ENCODE data around the gene CDH12. TPM values are rescaled to one million over a fixed set of nuclear protein-coding genes. Genes with fewer than 3 reads are reported as not detected.

CDH12 gene
- total RNA-seq, 4 donors from 2014 or later: 0.38 to 2.8 (median 0.94) TPM

GRCh38 chr5:22432905-22433304, 420.2 kb downstream of the CDH12 start:
- no peak for DNase-seq (ENCODE audit: low spot score in 2 of 2)
- Histone ChIP-seq H3K4me1 (no peaks in the 10 kb centered on the region), H3K9me3 (no peaks in the 10 kb centered on the region), H3K27ac (no peak overlapping the region), H3K36me3 (no peaks in the 10 kb centered on the region), H3K27me3 (no peaks in the 10 kb centered on the region), H3K4me3 (no peak overlapping the region)
- TF ChIP-seq EP300 (IDR thresholded peaks at IDR 0.05): no peak
- no peak for TF ChIP-seq POLR2AphosphoS5 (IDR thresholded peaks at IDR 0.05)
- TF ChIP-seq CTCF (IDR thresholded peaks at IDR 0.05): no peak
- TF ChIP-seq POLR2A (IDR thresholded peaks at IDR 0.05): no peak
- WGBS: 81% methylated on average over 2 of the region's 2 CpGs

- DNase-seq (ENCODE audit: low spot score in 2 of 2): no peak
- WGBS: 62% methylated on average over 3 of the region's 3 CpGs
- Histone ChIP-seq H3K4me3 (no peak overlapping the region), H3K9me3 (no peaks in the 10 kb centered on the region), H3K4me1 (no peaks in the 10 kb centered on the region), H3K27me3 (no peaks in the 10 kb centered on the region), H3K36me3 (no peaks in the 10 kb centered on the region), H3K27ac (no peak overlapping the region)
- TF ChIP-seq EP300 (IDR thresholded peaks at IDR 0.05): no peak
- TF ChIP-seq POLR2AphosphoS5 (IDR thresholded peaks at IDR 0.05): no peak
- no peak for TF ChIP-seq CTCF (IDR thresholded peaks at IDR 0.05)
- no peak for TF ChIP-seq POLR2A (IDR thresholded peaks at IDR 0.05)
Observed at GRCh38 chr5:22431840-22432239, 421.3 kb downstream of the CDH12 start.

GRCh38 chr5:22431406-22431805, 421.7 kb downstream of the CDH12 start:
- no peaks in the 10 kb centered on the region for H3K9me3 ChIP-seq
- DNase-seq (ENCODE audit: low spot score in 2 of 2): no peak
- no peaks in the 10 kb centered on the region for H3K27me3 ChIP-seq
- H3K4me3 ChIP-seq: no peak overlapping the region
- no peaks in the 10 kb centered on the region for H3K36me3 ChIP-seq
- no peak overlapping the region for H3K27ac ChIP-seq
- 75% methylated on average over 2 of the region's 2 CpGs for WGBS
- H3K4me1 ChIP-seq: no peaks in the 10 kb centered on the region
- no peak for TF ChIP-seq EP300 (IDR thresholded peaks at IDR 0.05)
- no peak for TF ChIP-seq POLR2A (IDR thresholded peaks at IDR 0.05)
- no peak for TF ChIP-seq CTCF (IDR thresholded peaks at IDR 0.05)
- no peak for TF ChIP-seq POLR2AphosphoS5 (IDR thresholded peaks at IDR 0.05)

- Histone ChIP-seq H3K36me3 (no peaks in the 10 kb centered on the region), H3K9me3 (no peaks in the 10 kb centered on the region), H3K4me3 (no peak overlapping the region), H3K27ac (no peak overlapping the region), H3K4me1 (no peaks in the 10 kb centered on the region), H3K27me3 (no peaks in the 10 kb centered on the region)
- 65% methylated on average over 4 of the region's 4 CpGs for WGBS
- DNase-seq (ENCODE audit: low spot score in 2 of 2): no peak
- TF ChIP-seq POLR2A (IDR thresholded peaks at IDR 0.05): no peak
- no peak for TF ChIP-seq EP300 (IDR thresholded peaks at IDR 0.05)
- TF ChIP-seq POLR2AphosphoS5 (IDR thresholded peaks at IDR 0.05): no peak
- TF ChIP-seq CTCF (IDR thresholded peaks at IDR 0.05): no peak
Observed at GRCh38 chr5:22411554-22412349, 441.4 kb downstream of the CDH12 start.

- Histone ChIP-seq H3K27me3 (no peaks in the 10 kb centered on the region), H3K4me3 (no peak overlapping the region), H3K4me1 (no peaks in the 10 kb centered on the region), H3K27ac (no peak overlapping the region), H3K9me3 (no peaks in the 10 kb centered on the region), H3K36me3 (no peaks in the 10 kb centered on the region)
- DNase-seq (ENCODE audit: low spot score in 2 of 2): no peak
- 68% methylated on average over 3 of the region's 3 CpGs for WGBS
- no peak for TF ChIP-seq POLR2AphosphoS5 (IDR thresholded peaks at IDR 0.05)
- TF ChIP-seq POLR2A (IDR thresholded peaks at IDR 0.05): no peak
- TF ChIP-seq EP300 (IDR thresholded peaks at IDR 0.05): no peak
- TF ChIP-seq CTCF (IDR thresholded peaks at IDR 0.05): no peak
Observed at GRCh38 chr5:22391956-22392355, 461.2 kb downstream of the CDH12 start.

Measured in suprapubic skin (tissue), 4 donors.